Measurements from ENCODE around the gene ADGRG6. TPM values are rescaled to one million over a fixed set of nuclear protein-coding genes. Genes with fewer than 3 reads are reported as not detected.

Gene ADGRG6
- total and polyA plus RNA-seq, 2 of the 8 experiments (the other 6 are each of a cell fraction or from before 2014, with no cell fraction given), result 1.1 to 6.2 TPM

- no peak for TF ChIP-seq CHD7 (IDR thresholded peaks at IDR 0.05; ENCODE audit: insufficient replicate concordance, low read length)
These were observed 112.8 kb downstream of the ADGRG6 start (continued) for GRCh38 chr6:142414462-142415250.

Measured in H1 (cell line).